Lung microvascular endothelial cell (primary cell): ENCODE data around the gene DCC. TPM values are rescaled to one million over a fixed set of nuclear protein-coding genes. Genes with fewer than 3 reads are reported as not detected.
"Not testable (repeated sequence)": the region's sequence is repeated elsewhere in the genome, so short reads cannot be mapped to it uniquely, and the experiment has no call there.

Experiments
- DNase-seq, 2 donors: peaks; one replicate each; pipeline versions ENCODE4 v3.0.0 to v3.0.0-alpha.2; 2010; ENCODE audit warnings: low read depth in 2 of 2
- total RNA-seq: library from RNA; depleted of rRNA; stranded (reverse); fragments of >200 nt; gene quantifications from 2 replicates; pipeline ENCODE4 v1.2.1, GENCODE V29; 2014

DCC gene
- total RNA-seq, 1 donor from 2014 or later, result not detected

DNA sequence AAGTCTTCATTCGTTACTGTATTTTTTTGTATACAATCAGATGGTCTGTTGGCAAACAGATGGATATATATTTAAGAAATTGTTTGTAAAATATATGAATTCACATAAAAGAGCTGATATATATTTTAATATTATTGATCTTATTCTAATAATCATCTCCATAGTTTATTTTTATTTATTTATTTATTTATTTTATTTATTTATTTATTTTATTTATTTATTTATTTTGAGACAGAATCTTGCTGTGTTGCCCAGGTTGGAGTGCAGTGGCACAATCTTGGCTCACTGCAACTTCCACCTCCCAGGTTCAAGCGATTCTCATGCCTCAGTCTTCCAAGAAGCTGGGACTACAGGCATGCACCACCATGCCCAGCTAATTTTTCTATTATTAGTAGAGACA is 1128.2 kb downstream of the DCC start:
- not testable (repeated sequence) for DNase-seq

DNA sequence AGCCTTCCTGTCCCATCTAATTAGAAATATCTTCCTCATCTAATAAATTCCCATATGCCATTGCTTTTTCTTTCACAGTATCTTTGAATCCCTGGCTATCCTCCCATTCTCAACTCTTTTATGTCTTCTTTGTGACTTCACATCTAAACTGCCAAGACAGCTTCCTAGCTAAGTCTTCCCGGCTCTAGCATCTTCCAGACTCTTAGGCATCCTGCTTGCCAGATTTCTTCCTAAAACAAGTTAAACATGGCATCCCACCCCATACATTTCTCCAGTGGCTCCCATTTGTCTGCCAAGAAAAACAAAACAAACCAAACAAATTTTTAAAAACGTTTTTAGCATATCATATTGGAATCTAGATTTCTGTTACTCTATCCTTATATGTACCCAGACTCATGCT is 1132.5 kb downstream of the DCC start:
- no peak for DNase-seq

DNA sequence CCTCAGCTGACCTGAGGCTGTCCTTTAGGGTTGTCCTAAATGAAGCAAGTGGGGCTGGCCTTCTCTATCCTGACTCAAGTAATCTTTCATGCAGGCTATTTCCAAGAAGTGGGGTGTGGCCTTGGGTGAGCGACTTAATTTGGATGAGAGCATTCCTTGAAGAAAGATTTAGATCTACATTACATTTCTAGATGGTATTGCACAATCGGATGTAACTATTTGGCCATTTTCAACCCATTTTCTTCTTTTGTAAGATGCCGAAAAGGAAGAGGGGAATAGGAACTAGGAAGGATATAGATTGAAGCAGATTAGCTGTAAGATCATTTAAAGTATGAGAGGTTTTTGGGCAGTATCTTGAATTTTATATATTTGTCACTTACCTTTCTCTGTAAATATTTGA is 1138.2 kb downstream of the DCC start:
- no peak for DNase-seq

DNA sequence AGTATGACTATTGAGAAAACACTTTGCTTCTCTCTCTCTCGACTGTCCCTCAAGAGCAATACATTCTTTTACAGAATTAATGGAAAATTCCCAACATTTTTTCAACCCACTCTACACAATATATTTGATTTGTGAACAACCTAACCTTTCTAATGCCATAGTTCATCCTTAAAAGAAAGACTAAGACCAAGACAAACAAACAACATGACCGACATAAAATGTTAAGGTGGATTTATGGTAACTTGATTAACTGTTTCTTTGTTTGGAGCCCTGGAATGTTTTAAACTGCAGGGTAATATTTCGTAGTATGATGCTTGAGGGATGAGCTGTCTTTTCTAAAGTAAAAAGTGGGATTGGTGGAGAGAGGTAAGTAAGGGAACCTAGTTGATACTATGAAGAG is 1146.3 kb downstream of the DCC start:
- DNase-seq, result no peak

DNA sequence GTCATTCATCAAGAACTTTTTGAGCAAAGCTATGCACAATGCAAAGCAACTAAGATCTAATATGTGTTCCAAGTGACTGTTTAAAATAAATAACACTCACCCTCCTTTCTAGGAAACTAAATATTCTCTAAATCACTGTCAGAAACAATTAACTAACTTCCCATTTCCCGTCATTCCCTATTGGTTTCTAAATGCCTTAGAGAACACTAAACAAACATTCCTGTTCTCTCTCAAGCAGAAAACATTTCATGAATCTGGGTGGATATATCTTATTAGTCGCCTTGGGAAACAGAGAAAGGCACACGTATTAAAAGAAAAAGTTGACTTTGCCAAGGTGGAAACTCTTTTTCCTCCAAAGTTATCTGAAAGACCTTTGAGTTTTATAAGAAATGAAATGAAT is 1149.3 kb downstream of the DCC start:
- DNase-seq, result no peak

DNA sequence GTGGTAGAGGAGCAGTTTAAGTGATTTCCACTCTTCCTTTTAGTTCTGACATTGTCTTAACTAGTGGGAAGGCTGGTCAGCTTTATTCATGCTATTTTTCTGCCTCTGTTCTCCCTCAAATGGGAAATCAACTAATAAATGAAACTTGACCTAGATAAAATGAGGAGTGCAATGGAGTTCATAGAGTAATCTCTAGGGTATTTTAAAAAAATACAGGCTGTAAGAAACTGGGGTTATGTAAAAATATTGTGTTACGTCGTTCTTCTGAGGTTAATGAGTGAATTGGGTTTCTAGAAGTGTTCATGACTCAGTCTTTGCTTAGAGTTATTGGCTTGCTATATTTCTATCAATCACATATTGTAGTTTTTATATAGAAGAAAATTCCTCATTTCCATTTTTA is 1150.0 kb downstream of the DCC start:
- DNase-seq, result no peak

DNA sequence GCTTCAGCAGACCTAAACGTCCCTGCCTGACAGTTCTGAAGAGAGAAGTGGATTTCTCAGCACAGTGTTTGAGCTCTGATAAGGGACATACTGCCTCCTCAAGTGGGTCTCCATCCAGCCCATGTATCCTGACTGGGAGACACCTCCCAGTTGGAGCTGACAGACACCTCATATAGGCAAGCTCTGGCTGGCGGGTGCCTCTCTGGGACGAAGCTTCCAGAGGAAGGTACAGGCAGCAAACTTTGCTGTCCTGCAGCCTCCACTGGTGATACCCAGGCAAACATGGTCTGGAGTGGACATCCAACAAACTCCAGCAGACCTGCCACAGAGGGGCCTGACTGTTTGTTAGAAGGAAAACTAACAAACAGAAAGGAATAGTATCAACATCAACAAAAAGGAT is 1156.0 kb downstream of the DCC start:
- DNase-seq, result no peak

DNA sequence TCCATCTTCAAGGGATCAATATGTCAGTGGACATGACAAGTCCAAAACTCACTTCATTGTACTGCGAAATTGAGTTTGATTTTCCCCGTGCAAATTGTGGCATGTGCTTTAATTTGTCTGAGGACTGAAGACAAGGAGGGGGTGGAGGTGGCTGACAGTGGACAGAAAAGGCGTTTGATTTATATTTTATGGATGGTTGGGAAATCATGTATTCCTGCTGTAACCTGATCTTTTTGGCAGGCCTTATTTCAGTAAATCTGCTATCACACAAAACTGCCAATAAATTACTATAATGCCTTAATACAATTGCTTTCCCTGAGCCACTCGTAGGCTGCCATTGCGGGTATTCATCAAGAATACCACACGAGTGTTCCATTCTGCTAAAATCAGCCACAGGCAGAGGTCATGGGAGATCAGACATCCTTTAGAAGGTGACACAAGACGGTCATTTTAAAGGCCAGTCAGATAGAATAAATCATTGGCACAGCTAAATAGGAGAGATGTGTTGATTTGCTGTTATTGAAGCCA is 1164.0 kb downstream of the DCC start:
- DNase-seq, result no peak

DNA sequence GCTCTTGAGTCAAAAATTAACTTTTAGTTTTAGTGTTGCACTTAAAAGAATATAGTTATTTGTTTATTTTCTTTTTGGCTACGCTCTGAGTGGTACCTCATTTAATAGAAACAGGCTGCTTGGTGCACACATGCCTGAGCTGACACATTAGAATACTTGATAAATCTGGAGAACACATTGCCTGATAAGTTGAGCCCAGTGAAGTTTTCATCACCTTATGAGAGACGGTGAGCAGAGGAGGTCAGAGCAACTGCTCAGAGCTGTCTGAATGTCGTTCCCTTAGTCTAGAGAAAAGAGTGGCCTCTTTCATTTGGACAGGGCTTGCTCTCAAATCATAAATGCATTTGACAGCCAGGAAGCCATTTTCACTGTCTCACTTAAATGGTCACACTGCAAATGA is 1168.5 kb downstream of the DCC start:
- no peak for DNase-seq

DNA sequence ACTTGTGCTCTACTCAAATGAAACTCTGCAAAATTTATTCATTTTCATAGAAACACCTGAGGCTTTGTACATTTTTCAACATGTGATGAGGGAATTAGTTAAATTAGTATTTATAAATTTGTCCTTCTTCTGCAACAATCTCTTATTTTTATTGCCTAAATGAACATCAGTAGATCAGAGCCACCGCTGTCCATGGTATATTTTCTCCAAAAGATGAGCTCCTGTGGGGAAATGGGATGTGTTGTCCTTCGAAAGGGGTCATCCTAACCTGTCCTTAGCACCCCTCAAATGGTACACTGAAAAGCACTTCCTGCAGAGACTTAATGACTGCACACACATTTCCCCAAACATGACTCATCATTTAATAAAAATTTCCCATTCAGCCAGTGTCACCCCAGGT is 1169.9 kb downstream of the DCC start:
- no peak for DNase-seq

DNA sequence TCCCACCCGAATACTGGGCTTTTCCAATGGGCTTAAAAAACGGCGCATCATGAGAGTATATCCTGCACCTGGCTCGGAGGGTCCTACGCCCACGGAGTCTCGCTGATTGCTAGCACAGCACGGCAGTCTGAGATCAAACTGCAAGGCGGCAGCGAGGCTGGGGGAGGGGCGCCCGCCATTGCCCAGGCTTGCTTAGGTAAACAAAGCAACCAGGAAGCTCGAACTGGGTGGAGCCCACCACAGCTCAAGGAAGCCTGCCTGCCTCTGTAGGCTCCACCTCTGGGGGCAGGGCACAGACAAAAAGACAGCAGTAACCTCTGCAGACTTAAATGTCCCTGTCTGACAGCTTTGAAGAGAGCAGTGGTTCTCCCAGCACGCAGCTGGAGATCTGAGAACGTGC is 1171.7 kb downstream of the DCC start:
- not testable (repeated sequence) for DNase-seq

DNA sequence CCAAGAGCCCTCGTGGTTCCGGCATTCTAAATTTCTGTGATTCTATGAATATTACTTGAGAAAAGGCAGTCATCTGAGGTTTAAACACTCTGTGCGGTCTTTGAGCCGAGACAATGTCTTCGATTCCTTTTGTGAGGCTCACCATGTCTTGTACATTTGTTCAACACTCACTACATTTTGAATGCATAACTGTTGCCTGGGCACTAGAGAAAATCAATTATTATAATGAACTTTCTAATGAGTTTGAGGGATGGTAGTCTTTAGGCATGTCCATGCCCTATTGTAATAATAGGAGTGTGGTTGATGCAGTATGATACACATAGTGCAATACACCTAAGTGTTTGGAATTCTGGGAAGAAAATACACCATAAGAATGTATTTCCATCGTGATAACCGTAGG is 1181.1 kb downstream of the DCC start:
- DNase-seq, result no peak

DNA sequence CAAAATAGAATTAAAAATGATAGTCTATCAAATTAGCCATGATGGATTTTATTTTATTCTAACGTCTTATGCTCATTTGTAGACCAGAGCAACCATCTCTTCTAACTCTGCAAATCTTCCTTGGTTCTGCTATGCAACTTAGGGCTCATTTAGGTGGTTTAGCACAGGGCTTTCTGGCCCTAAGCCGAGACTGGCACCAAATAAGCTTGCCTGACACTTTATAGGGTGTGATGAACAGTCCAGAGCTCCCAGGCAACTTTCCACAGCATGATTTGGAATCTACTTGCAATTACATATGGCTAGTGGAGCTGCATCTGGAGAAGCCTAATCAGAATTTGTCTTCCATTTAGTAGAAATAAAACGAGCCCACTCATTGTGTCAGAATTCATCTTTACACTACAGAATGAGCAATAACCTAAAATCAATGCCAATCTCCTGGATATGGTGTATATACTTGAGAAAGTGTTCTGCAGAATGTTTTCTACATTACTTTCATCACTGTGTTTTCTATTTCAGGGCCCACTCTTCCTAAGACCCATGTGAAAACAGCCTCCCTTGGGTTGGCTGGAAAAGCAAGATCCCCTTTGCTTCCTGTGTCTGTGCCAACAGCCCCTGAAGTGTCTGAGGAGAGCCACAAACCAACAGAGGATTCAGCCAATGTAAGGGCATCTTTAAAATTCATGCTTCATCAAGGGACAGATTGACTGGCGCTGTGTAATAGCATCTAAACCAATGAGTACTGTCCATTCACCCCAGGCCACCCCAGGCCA is 1186.3 kb downstream of the DCC start:
- DNase-seq, result no peak

DNA sequence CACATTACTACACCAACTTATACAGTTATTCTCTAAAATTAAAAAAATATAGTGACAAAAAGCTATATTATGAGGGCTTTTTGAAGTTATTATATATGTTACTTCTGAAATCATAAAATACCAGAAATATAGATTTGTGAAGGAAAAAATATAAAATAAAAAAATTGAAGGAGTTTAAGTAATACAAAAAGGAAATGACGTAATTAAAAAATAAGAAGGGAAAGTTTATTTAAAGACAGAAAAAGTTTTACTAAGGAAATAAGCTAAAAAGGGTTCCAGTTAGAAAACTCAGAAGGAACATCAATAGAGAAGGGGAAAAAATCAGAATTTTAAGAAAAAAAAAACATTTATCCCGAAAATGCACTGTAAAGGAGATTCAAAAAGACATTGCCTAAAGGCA is 1187.4 kb downstream of the DCC start:
- no peak for DNase-seq

DNA sequence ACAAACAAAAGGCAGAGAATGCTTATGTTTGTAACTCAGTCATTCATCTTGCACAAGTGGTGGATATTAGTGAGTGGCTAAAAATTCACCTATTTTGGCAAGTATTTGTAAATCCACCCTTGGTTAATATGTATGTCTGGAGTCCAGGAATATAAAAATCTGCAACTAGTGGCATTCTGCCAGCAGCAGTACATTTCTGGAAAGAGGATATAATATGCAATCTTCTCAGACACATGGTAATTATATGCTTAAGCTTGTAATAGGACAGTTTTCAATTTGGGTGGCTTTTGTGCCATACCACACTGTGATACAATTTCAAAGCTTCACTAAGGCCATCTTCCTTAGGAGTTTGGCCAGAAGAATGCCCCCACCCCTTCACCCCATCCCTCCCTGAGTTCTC is 1191.2 kb downstream of the DCC start:
- no peak for DNase-seq

DNA sequence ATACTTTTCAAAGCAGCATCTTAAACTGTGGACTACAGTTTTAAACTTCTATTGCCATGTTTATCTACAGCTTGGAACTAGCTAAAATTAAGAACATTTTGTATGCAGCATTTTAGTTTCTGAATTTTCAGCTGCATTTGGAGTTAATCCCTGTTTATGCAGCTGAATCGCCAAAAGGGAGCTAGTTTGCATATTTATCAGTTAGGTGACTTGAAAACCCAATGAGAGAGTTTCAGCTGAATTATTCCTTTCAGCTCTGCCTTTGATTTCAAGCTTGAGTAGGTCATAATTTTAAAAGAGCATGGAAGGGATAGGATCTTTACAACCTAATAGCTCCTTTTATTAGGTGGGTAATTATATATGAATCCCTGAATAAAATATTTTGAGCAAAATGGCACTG is 1191.9 kb downstream of the DCC start:
- no peak for DNase-seq

DNA sequence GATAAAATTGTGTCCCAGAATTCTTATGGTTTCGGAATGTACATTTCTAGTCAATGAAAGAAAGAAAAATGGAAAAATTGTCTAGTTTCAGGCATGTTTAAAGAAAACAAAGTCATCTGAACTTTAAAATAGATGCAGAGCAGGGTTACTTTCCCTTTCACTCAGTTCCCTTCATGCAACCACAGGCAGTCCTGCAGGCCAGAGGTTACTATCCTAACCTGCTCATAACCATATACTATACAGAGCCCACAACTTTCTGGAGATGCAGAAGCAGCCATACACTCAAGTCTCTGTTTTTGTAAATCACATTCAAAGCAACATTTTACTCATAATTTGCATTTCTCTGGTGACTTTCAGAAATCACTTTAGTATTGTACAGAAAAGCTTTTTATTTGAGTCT is 1194.2 kb downstream of the DCC start:
- no peak for DNase-seq

DNA sequence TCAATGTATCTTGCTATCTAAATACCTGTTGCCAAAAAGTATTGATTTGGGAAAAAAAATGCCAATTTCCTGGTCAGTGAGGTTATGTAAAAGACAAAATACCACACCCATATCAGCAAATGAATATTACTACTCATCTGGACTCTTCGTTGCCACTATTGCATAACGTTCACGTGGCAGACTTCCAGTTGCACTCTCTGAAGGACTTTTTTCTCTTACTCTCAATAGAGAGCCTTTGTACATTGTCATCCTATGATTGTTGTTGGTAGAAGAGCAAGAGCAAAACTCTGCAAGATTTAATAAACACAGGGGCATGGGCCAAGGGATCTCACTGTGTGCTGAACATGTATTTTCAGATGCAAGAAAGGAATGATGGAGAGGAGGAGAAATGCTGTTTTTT is 1194.7 kb downstream of the DCC start:
- DNase-seq, result no peak

DNA sequence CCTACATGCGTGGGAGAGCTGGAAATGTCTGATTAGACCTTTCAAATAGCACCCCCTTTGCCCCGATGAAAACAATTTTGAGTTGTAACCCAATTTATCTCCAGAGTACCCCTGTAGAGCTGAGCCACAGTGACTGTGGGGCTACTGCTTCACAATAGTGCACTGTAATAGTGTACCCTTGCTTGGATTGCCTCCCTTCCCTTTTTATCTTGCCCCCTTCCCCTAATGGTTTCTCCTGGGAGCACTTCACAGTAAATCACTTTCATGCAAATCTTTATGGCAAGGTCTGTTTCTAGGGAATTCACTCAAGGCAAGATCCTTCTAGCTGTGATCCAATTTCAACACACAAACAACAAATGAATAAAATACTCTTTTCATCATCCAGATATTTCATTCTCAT is 1196.9 kb downstream of the DCC start:
- no peak for DNase-seq

DNA sequence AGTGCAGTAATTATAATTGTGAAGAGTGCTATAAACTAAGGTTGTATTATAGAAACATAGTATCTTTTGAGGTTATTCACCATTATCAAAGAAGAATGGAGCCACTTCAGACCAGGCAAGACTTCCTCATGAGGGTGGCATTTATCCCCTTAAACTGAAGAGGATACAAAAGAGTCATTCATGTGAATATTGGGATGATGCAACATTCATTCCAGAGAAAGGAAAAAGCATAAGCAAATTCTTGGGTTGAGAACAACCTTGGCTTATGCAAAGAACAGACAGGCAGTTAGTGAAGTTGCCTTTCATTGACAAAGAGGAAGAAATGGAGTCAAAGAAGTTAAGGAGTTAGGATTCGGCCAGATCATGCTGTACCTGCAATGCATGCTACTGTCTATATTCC is 1201.9 kb downstream of the DCC start:
- DNase-seq, result no peak

DNA sequence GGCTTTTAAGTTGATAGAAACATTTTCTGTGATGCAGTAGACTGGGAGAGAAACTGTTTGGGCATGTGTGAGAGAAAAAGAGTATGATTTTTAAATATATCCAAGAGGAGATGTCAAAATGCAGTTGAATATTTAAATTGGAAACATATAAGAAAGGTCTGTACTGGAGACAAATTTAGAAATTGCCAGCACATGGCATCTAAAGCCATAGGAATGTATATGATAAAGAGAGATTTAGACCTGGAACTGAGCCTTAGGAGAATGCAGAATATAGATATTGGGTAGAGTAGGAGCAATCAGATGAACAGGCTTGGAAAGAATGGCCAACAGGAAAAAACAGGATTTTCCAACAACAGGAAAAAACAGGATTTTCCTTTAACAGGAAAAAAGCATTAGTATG is 1203.7 kb downstream of the DCC start:
- DNase-seq, result no peak

DNA sequence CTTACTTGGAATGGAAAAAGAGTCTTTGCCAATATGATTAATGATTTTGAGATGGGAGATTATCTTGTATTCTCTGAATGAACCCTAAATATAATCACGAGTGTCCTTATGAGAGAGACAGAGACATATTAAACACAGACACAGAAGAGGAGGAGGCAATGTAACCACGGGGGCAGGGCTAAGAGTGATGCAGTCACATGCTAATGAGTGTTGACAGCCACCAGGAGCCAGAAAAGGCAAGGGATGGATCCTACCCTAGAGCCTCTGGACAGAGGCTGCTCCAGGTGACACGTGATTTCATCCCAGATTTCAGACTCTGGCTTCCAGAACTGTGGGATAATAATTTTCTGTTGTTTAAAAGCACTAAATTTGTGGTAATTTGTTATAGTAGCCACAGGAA is 1204.9 kb downstream of the DCC start:
- no peak for DNase-seq

DNA sequence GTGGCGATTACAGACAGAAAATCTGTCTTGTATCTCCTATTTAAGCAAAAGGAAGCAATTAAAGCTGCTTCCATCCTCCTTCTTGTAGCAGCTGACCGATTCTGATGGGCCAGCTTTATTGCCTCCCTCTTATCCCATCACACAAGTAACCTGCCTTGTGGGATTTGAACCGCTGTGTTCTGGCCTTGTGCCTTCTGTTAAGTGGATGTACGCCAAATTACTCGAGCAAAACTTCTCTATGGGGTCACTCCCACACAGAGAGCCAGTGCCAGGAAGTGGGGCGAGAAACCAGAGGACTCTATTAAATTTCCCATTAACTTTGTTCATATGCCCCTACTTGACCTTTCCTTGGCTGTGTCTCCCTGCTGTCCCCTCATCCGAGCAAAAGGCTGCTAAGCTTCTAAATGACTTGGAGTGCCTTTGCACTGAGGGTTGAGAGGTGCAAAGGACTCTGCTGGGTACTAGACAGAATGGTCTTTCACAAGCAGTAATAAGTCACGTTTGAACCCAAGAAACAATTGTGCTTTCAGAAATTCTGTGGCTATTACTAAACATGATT is 1212.0 kb downstream of the DCC start:
- DNase-seq, result no peak

DNA sequence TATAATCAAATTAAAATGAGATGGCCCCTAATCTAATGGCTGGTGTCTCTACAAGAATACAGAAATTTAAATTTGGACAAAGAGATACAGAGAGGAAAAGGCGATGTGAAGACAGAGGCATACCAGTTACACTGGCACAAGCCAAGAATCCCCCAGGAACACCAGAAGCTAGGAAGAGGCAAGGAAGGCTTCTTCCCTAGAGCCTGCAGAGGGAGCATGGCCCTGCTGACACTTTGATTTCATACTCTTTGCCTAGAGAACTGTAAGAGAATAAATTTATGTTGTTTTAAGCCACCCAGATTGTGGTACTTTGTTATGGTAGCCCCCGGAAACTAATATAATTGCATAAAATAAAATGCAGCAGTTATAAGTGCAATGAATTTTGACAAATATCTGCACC is 1213.0 kb downstream of the DCC start:
- no peak for DNase-seq
